Sigmoid colon (tissue), 7 donors: ENCODE measurements around the gene ARCN1. TPM values are rescaled to one million over a fixed set of nuclear protein-coding genes. Genes with fewer than 3 reads are reported as not detected.
A peak's percentile ranks its signal among the peaks of the same experiment; 100 is the strongest.
"Not testable (repeated sequence)": the region's sequence is repeated elsewhere in the genome, so short reads cannot be mapped to it uniquely, and the experiment has no call there.

Experiments used
- DNase-seq: peaks from one replicate; pipeline ENCODE4 v3.0.0-alpha.2; 2019
- H3K27ac ChIP-seq, 4 donors: fragments of 200-600 bp; sonication (generic); one replicate each; pipeline ENCODE4 v1.5.1; 2016 to 2019; ENCODE audit warnings: mild to moderate bottlenecking in 1 of 4
- H3K27me3 ChIP-seq, 3 donors: fragments of 200-600 bp; sonication (generic); one replicate each; pipeline ENCODE4 v1.5.1; 2019; ENCODE audit warnings: mild to moderate bottlenecking in 1 of 3
- H3K36me3 ChIP-seq, 4 donors: fragments of 200-600 bp; sonication (generic); one replicate each; pipeline ENCODE4 v1.5.1; 2016 to 2019
- H3K4me1 ChIP-seq, 4 donors: fragments of 200-600 bp; sonication (generic); one replicate each; pipeline ENCODE4 v1.5.1; 2017 to 2019
- H3K4me3 ChIP-seq, 4 donors: fragments of 200-600 bp; sonication (generic); one replicate each; pipeline ENCODE4 v1.5.1; 2017 to 2019; ENCODE audit warnings: mild to moderate bottlenecking in 2 of 4, moderate library complexity in 1 of 4
- H3K9me3 ChIP-seq, 4 donors: fragments of 200-600 bp in 3 of 4; sonication (generic) in 3 of 4; one replicate each; pipeline versions ENCODE4 v1.5.1 to v1.6.1; 2013 to 2019
- EP300 ChIP-seq, 4 donors: sonication (generic); formaldehyde crosslinking; IDR thresholded peaks; one replicate each; pipeline ENCODE4 v1.6.1; 2017; ENCODE audit warnings: antibody characterized with exemption in 4 of 4
- POLR2A ChIP-seq, 2 donors: fragments of 450-650 bp; IDR thresholded peaks; one replicate each; pipeline ENCODE4 v1.6.1; 2016; ENCODE audit warnings: antibody characterized with exemption in 2 of 2, mild to moderate bottlenecking in 2 of 2, moderate library complexity in 2 of 2
- POLR2AphosphoS5 ChIP-seq, 4 donors: sonication (generic); formaldehyde crosslinking; IDR thresholded peaks; one replicate each; pipeline ENCODE4 v1.6.1; 2017; ENCODE audit warnings: antibody characterized with exemption in 4 of 4
- WGBS, 2 donors: extraction: QIAGEN DNeasy Blood & Tissue Kit; methylation state at CpG; one replicate each; pipeline ENCODE4 v1.1.7; 2013; 5-methylcytosine and 5-hydroxymethylcytosine counted together
- intact Hi-C: fragments of 100-400 bp; cut with DNase I; formaldehyde crosslinking; loops from one replicate; pipeline ENCODE4 v1.15.1; 2023
- polyA plus RNA-seq, 3 donors: library from polyadenylated mRNA; stranded (reverse); fragments of 200-250 nt; gene quantifications; one replicate each; pipeline ENCODE4 v1.2.3, GENCODE V29; 2013
- total RNA-seq, 4 donors: library from RNA; depleted of rRNA; stranded (reverse); fragments of >200 nt; gene quantifications; one replicate each; pipeline ENCODE4 v1.1.0, GENCODE V29; 2016
- TF ChIP-seq, protein P1 (sequence below), 4 experiments: fragments of 450-650 bp in 3 of 4; fragments of 200-600 bp in 1 of 4; IDR thresholded peaks; one replicate each; pipeline ENCODE4 v1.5.1; 2016 to 2019; ENCODE audit warnings: antibody characterized with exemption in 4 of 4, mild to moderate bottlenecking in 3 of 4, moderate library complexity in 2 of 4
- donor health status: healthy with polysubstance abuse.
- donor health status: Bipolar disorder and iron deficiency.
- donor health status: healthy.

ARCN1 gene
- total and polyA plus RNA-seq, 7 donors = 74.9 to 105 (median 87.8) TPM

- Histone ChIP-seq H3K4me3 (peak overlapping the region; percentile 68 to 80 (median 76)), H3K36me3 (peaks cover 0 to 4% (median 0%) of the 10 kb centered on the region in 4 donors), H3K27me3 (no peaks in the 10 kb centered on the region), H3K4me1 (peaks cover 0 to 73% (median 58%) of the 10 kb centered on the region in 4 donors), H3K9me3 (no peaks in the 10 kb centered on the region), H3K27ac (peak overlapping the region; percentile 90 to 97 (median 93))
- peak; percentile 95 for DNase-seq
- WGBS, 2 donors = 3 to 9% methylated on average over 69 of the region's 69 CpGs
- intact Hi-C loops = loop anchor here (1.0 to 5.0 kb wide), 2 partner anchors 27 to 319 kb away; partner anchors contain the start of gene BCL9L
- TF ChIP-seq POLR2AphosphoS5 (IDR thresholded peaks at IDR 0.05) (peak; percentile 61 to 73 (median 65)), EP300 (IDR thresholded peaks at IDR 0.05) (peak in 1 of 4 donors; percentile 34), POLR2A (IDR thresholded peaks at IDR 0.05) (no peak)
- TF ChIP-seq, protein P1, sequence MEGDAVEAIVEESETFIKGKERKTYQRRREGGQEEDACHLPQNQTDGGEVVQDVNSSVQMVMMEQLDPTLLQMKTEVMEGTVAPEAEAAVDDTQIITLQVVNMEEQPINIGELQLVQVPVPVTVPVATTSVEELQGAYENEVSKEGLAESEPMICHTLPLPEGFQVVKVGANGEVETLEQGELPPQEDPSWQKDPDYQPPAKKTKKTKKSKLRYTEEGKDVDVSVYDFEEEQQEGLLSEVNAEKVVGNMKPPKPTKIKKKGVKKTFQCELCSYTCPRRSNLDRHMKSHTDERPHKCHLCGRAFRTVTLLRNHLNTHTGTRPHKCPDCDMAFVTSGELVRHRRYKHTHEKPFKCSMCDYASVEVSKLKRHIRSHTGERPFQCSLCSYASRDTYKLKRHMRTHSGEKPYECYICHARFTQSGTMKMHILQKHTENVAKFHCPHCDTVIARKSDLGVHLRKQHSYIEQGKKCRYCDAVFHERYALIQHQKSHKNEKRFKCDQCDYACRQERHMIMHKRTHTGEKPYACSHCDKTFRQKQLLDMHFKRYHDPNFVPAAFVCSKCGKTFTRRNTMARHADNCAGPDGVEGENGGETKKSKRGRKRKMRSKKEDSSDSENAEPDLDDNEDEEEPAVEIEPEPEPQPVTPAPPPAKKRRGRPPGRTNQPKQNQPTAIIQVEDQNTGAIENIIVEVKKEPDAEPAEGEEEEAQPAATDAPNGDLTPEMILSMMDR (IDR thresholded peaks at IDR 0.05) = no peak
Measured at GRCh38 chr11:118608360-118609227, 36.4 kb downstream of the ARCN1 start.

DNA sequence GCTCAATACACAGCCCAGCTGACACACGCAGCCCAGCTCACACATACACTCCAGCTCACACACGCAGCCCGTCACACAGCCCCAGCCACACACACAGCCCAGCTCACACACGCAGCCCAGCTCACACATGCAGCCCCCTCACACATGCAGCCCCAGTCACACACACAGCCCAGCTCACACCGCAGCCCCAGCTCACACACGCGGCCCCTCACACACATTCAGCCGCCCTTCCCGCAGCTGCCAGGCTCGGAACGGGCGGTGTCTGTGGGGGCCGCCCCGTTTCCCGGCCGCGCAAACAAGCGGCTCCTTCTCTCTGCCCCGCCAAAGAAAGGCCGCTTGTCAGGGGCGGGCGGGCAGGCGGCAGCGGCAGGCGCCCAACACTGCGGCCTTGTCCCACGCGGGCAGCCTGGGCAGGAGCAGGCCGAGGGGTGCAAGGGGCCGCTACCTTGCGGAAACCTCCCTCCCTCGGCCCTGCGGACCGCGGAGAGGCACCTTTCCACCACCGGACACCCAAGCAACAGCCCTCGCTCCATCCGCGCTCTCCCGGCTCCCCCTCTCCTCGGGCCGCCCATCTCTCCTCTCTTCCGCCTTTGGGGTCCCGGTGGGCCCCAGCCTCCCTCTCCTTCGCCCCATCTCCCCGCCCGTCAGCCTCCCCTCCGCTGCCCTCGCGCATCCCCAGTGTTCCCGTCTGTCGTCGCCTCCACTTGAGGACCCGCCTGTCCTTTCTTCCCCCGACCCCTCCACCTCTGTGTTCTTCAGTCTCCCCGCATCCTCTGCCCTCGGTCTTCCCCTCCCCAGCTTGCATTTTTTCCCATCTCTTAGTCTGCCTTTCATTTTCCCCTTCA, 37.4 kb downstream of the ARCN1 start:
- WGBS, 2 donors = 3 to 13% methylated on average over 57 of the region's 57 CpGs
- H3K9me3 ChIP-seq = no peaks in the 10 kb centered on the region
- peaks cover 0 to 67% (median 51%) of the 10 kb centered on the region in 4 donors for H3K4me1 ChIP-seq
- intact Hi-C loops = loop anchor here (2.0 to 5.0 kb wide), 2 partner anchors 49 to 318 kb away; partner anchors contain the start of gene BCL9L
- H3K27me3 ChIP-seq = no peaks in the 10 kb centered on the region
- peak in 2 of 4 donors; percentile 12 to 35 for TF ChIP-seq POLR2AphosphoS5 (IDR thresholded peaks at IDR 0.05)
- no peak for TF ChIP-seq EP300 (IDR thresholded peaks at IDR 0.05)
- peak overlapping the region; percentile 34 to 80 (median 73) for H3K4me3 ChIP-seq
- H3K27ac ChIP-seq = peak overlapping the region; percentile 90 to 97 (median 93)
- peak; percentile 70 for DNase-seq
- H3K36me3 ChIP-seq = peaks cover 0 to 14% (median 9%) of the 10 kb centered on the region in 4 donors

GRCh38 chr11:118610225-118610772, 38.1 kb downstream of the ARCN1 start:
- peaks cover 0 to 61% (median 44%) of the 10 kb centered on the region in 4 donors for H3K4me1 ChIP-seq

DNA sequence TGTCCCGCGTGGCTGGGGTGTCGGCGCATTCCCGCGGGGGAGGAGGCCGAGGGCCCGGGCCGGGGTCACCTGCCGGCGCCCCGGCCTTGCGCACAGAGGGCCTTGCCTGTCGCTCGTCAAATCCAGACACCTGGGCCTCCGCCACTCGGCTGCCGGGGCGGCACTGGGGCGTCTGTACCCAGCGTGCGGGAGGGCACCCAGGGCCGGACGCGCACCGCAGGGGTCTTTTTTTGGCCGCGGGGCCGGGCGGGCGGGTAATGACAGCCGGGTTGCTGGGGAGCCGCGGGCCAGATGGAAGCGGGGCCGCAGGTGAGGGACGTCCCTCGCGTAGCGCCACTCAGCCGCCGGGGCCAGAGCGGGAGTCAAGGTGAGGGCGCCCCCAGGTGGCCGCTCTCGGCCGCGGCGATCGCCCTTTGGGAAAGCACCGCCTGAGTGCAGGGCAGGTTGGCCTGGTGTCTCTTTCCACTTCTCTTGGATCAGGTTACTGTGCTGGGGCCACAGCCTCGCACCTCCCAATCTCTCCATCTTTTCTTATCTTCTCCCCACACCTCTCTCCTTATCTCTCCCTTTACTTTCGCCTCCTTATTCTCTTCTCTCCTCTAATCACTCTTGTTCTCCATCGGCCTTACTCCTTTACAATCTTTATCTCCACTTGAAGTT, 38.7 kb downstream of the ARCN1 start:
- no peaks in the 10 kb centered on the region for H3K9me3 ChIP-seq
- 2 to 4% methylated on average over 54 of the region's 54 CpGs for WGBS, 2 donors
- H3K36me3 ChIP-seq = peaks cover 2 to 27% (median 20%) of the 10 kb centered on the region in 4 donors
- peaks cover 0 to 54% (median 38%) of the 10 kb centered on the region in 4 donors for H3K4me1 ChIP-seq
- intact Hi-C loops = loop anchor here (2.0 kb wide), 1 partner anchor 48 kb away; no protein-coding TSS in a partner anchor
- H3K27ac ChIP-seq = peak overlapping the region; percentile 90 to 97 (median 93)
- H3K27me3 ChIP-seq = no peaks in the 10 kb centered on the region
- peak; percentile 92 for DNase-seq
- TF ChIP-seq POLR2A (IDR thresholded peaks at IDR 0.05) = no peak
- peak in 2 of 4 donors; percentile 36 to 38 for TF ChIP-seq POLR2AphosphoS5 (IDR thresholded peaks at IDR 0.05)
- TF ChIP-seq, protein P1 (IDR thresholded peaks at IDR 0.05) = peak; percentile 50 to 87 (median 60)
- TF ChIP-seq EP300 (IDR thresholded peaks at IDR 0.05) = no peak
- H3K4me3 ChIP-seq = peak overlapping the region; percentile 34 to 80 (median 73)

More at GRCh38 chr11:118610225-118610772, 38.1 kb downstream of the ARCN1 start:
- Histone ChIP-seq H3K36me3 (peaks cover 0 to 21% (median 14%) of the 10 kb centered on the region in 4 donors), H3K4me3 (peak overlapping the region; percentile 34 to 80 (median 73)), H3K27me3 (no peaks in the 10 kb centered on the region), H3K9me3 (no peaks in the 10 kb centered on the region), H3K27ac (peak overlapping the region; percentile 90 to 97 (median 93))
- WGBS, 2 donors = 7 to 8% methylated on average over 42 of the region's 42 CpGs
- DNase-seq = peak; percentile 70
- TF ChIP-seq, protein P1 (IDR thresholded peaks at IDR 0.05) = no peak
- TF ChIP-seq POLR2AphosphoS5 (IDR thresholded peaks at IDR 0.05) (no peak), POLR2A (IDR thresholded peaks at IDR 0.05) (no peak), EP300 (IDR thresholded peaks at IDR 0.05) (no peak)
- intact Hi-C loops = loop anchor here (2.0 kb wide), 1 partner anchor 49 kb away; no protein-coding TSS in a partner anchor

- intact Hi-C loops = loop anchor here (2.0 kb wide), 1 partner anchor 47 kb away; no protein-coding TSS in a partner anchor
- 48 to 75% methylated on average over 19 of the region's 19 CpGs for WGBS, 2 donors
- H3K4me3 ChIP-seq = peak overlapping the region in 1 of 4 donors; percentile 68
Measured at GRCh38 chr11:118611433-118611795, 39.2 kb downstream of the ARCN1 start.

More at GRCh38 chr11:118611433-118611795, 39.2 kb downstream of the ARCN1 start:
- H3K9me3 ChIP-seq, H3K27me3 ChIP-seq: not testable (repeated sequence)
- peaks cover 5 to 32% (median 24%) of the 10 kb centered on the region in 4 donors for H3K36me3 ChIP-seq
- peak; percentile 54 for DNase-seq
- H3K27ac ChIP-seq = peak overlapping the region; percentile 90 to 97 (median 93)
- peaks cover 0 to 49% (median 33%) of the 10 kb centered on the region in 4 donors for H3K4me1 ChIP-seq
